Epithelial cell of esophagus (primary cell): Measurements from ENCODE around the gene ZNF365.
A peak's percentile ranks its signal among the peaks of the same experiment; 100 is the strongest.
"Not testable (repeated sequence)": the region's sequence is repeated elsewhere in the genome, so short reads cannot be mapped to it uniquely, and the experiment has no call there.

Experiments
- DNase-seq: peaks from one replicate; pipeline ENCODE4 v3.0.0; 2010; ENCODE audit warnings: low read depth
- H3K4me3 ChIP-seq: 2 replicates; pipeline ENCODE4 v1.5.1; 2011; ENCODE audit warnings: mild to moderate bottlenecking, low read length, control low read depth
- CTCF ChIP-seq: IDR thresholded peaks from 2 replicates; pipeline ENCODE4 v1.5.1; 2011; ENCODE audit warnings: low read depth, mild to moderate bottlenecking, low read length, control low read depth, inconsistent platforms; ENCODE audit not compliant: insufficient read depth; ENCODE audit errors: missing control alignments

Gene ZNF365

GRCh38 chr10:62394556-62395018 is 20.4 kb downstream of the ZNF365 start:
- no peak for TF ChIP-seq CTCF
- peak; percentile 13 for DNase-seq
- H3K4me3 ChIP-seq: no peak overlapping the region

GRCh38 chr10:62395892-62396291 is 21.7 kb downstream of the ZNF365 start:
- no peak overlapping the region for H3K4me3 ChIP-seq
- DNase-seq: no peak
- no peak for TF ChIP-seq CTCF

GRCh38 chr10:62396864-62397263 is 22.7 kb downstream of the ZNF365 start:
- DNase-seq: no peak
- no peak for TF ChIP-seq CTCF
- H3K4me3 ChIP-seq: no peak overlapping the region

GRCh38 chr10:62399211-62399610 is 25.0 kb downstream of the ZNF365 start:
- no peak for TF ChIP-seq CTCF
- DNase-seq: no peak
- H3K4me3 ChIP-seq: no peak overlapping the region

GRCh38 chr10:62402508-62402907 is 28.3 kb downstream of the ZNF365 start:
- H3K4me3 ChIP-seq: no peak overlapping the region
- no peak for TF ChIP-seq CTCF
- DNase-seq: no peak

- DNase-seq, H3K4me3 ChIP-seq: not testable (repeated sequence)
Observed at GRCh38 chr10:62410528-62410927, 36.4 kb downstream of the ZNF365 start.

- not testable (repeated sequence) for H3K4me3 ChIP-seq, DNase-seq
Observed at GRCh38 chr10:62410934-62411333, 36.8 kb downstream of the ZNF365 start.

- no peak for DNase-seq
- H3K4me3 ChIP-seq: no peak overlapping the region
- no peak for TF ChIP-seq CTCF
Observed at GRCh38 chr10:62413048-62413447, 38.9 kb downstream of the ZNF365 start.
